ENCODE data around the gene DPEP1.

DNA sequence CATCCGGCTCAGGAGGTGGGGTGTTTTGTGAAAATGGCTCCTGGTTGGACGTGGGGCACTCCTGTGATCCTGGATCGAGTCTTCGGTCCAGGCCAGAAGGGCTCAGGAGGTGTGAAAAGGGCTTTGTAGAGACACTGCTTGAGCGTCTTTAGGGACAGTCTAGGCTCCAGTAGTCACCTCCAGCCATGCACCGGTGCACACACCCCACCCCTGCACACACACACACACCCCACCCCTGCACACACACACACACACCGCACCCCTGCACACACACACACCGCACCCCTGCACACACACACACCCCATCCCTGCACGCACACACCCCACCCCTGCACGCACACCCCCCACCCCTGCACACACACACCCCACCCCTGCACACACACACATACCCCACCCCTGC lies 25.0 kb downstream of the DPEP1 start:
- TF ChIP-seq POLR2A (IDR thresholded peaks at IDR 0.05) = no peak
- TF ChIP-seq, protein P1, sequence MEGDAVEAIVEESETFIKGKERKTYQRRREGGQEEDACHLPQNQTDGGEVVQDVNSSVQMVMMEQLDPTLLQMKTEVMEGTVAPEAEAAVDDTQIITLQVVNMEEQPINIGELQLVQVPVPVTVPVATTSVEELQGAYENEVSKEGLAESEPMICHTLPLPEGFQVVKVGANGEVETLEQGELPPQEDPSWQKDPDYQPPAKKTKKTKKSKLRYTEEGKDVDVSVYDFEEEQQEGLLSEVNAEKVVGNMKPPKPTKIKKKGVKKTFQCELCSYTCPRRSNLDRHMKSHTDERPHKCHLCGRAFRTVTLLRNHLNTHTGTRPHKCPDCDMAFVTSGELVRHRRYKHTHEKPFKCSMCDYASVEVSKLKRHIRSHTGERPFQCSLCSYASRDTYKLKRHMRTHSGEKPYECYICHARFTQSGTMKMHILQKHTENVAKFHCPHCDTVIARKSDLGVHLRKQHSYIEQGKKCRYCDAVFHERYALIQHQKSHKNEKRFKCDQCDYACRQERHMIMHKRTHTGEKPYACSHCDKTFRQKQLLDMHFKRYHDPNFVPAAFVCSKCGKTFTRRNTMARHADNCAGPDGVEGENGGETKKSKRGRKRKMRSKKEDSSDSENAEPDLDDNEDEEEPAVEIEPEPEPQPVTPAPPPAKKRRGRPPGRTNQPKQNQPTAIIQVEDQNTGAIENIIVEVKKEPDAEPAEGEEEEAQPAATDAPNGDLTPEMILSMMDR (IDR thresholded peaks at IDR 0.05) = no peak
- TF ChIP-seq POLR2AphosphoS5 (IDR thresholded peaks at IDR 0.05) = no peak

Measured in upper lobe of left lung (tissue), 4 donors.